K562 (cell line): ENCODE data around the gene HDAC1. TPM values are rescaled to one million over a fixed set of nuclear protein-coding genes. Genes with fewer than 3 reads are reported as not detected.

Experiments used
- ADNP ChIP-seq: fragments of 200-800 bp; sonication (Bioruptor generic); IDR thresholded peaks from 2 replicates; pipeline ENCODE4 v1.6.1; 2016; ENCODE audit warnings: missing genetic modification characterization, missing compliant biosample characterization
- CBX1 ChIP-seq: sonication (generic); IDR thresholded peaks from 2 replicates; pipeline ENCODE4 v1.6.1; 2016; ENCODE audit warnings: antibody characterized with exemption, low read depth, mild to moderate bottlenecking
- CREB3L1 ChIP-seq: fragments of 450-650 bp; IDR thresholded peaks from 2 replicates; pipeline ENCODE4 v1.6.1; 2014; ENCODE audit warnings: low read depth, mild to moderate bottlenecking, moderate library complexity, borderline replicate concordance
- POLR2AphosphoS5 ChIP-seq: IDR thresholded peaks from 2 replicates; pipeline ENCODE4 v1.6.1; 2011; ENCODE audit warnings: mild to moderate bottlenecking, low read depth, low read length, moderate library complexity; ENCODE audit not compliant: control insufficient read depth, insufficient read depth
- RBFOX2 ChIP-seq: fragments of 200-400 bp; formaldehyde crosslinking; IDR thresholded peaks from 2 replicates; pipeline ENCODE4 v1.6.1; 2017; ENCODE audit warnings: low read depth, mild to moderate bottlenecking, low read length, moderate library complexity
- THRB ChIP-seq: fragments of 450-650 bp; formaldehyde crosslinking; conservative IDR thresholded peaks from 2 replicates; pipeline ENCODE4 v1.4.0; 2022; ENCODE audit warnings: mild to moderate bottlenecking, missing genetic modification characterization
- ZBTB12 ChIP-seq: fragments of 250-450 bp; sonication (Bioruptor Pico); IDR thresholded peaks from 2 replicates; pipeline ENCODE4 v1.4.0; 2020
- ZMIZ1 ChIP-seq, 2 experiments: fragments of 150-350 bp in 1 of 2; IDR thresholded peaks; 2 replicates each; pipeline ENCODE4 v1.6.1; 2012 to 2016; ENCODE audit warnings: low read depth in 2 of 2, low read length in 2 of 2, mild to moderate bottlenecking in 1 of 2, moderate library complexity in 1 of 2
- ZNF695 ChIP-seq: fragments of 450-650 bp; formaldehyde crosslinking; IDR thresholded peaks from 2 replicates; pipeline ENCODE4 v1.4.0; 2020; ENCODE audit warnings: mild to moderate bottlenecking, moderate library complexity
- polyA plus RNA-seq, 8 experiments: library from polyadenylated mRNA; depleted of rRNA in 4 of 8; stranded (reverse) in 5 of 8; unstranded in 3 of 8; fragments of >200 nt; fragmentation: Nextera tagmentation in 2 of 8; fragmentation: Illumina TruSeq in 1 of 8; extraction: Ambion mirVana in 2 of 8; extraction: Trizol in 1 of 8; gene quantifications; 2 replicates each; pipeline versions ENCODE4 v1.2.1 to v1.2.3, GENCODE V29; 2011 to 2014; ENCODE audit warnings: inconsistent platforms in 1 of 8, missing spikeins in 1 of 8
- total RNA-seq, 7 experiments: library from RNA; depleted of rRNA in 6 of 7; stranded (reverse); fragments of >200 nt in 6 of 7; fragmentation: Illumina TruSeq in 2 of 7; extraction: Trizol in 2 of 7; gene quantifications; 2 replicates each; pipeline versions ENCODE4 v1.2.1 to v1.2.3, GENCODE V29; 2011 to 2021; ENCODE audit warnings: low replicate concordance in 1 of 7

HDAC1 gene
- total and polyA plus RNA-seq, 9 of the 15 experiments (the other 6 are each of a cell fraction or from before 2014, with no cell fraction given), result 169 to 384 (median 193) TPM

- peak; percentile 5; the same call in 1 of the 2 replicates for TF ChIP-seq POLR2AphosphoS5
- TF ChIP-seq ZMIZ1 (IDR thresholded peaks at IDR 0.05; ENCODE audit: low read depth in 2 of 2, low read length in 2 of 2), result peak in 1 of 2 experiments; percentile 9; a peak in 1 of 4 replicates
- TF ChIP-seq CREB3L1, result no peak
- TF ChIP-seq ZNF695 (CRISPR knock-in tag), result no peak
- no peak for TF ChIP-seq CBX1
- TF ChIP-seq RBFOX2, result peak; percentile 48; the same call in 1 of the 2 replicates
- TF ChIP-seq ADNP (tag), result no peak
- TF ChIP-seq ZBTB12, result no peak
- TF ChIP-seq THRB (CRISPR knock-in tag), result no peak
These were observed 70.0 kb downstream of the HDAC1 start (continued) for GRCh38 chr1:32361674-32362473.
